AG10803 (cell line): ENCODE results near the gene ZNF148.

ENCODE experiments used
- DNase-seq: peaks from one replicate; pipeline ENCODE4 v3.0.0; 2010; ENCODE audit warnings: low read depth
- H3K4me3 ChIP-seq: 2 replicates; pipeline ENCODE4 v1.5.1; 2011; ENCODE audit warnings: mild to moderate bottlenecking, low read length, control low read depth
- TF ChIP-seq, protein P1 (sequence below): conservative IDR thresholded peaks from 2 replicates; pipeline ENCODE4 v1.5.1; 2011; ENCODE audit warnings: mild to moderate bottlenecking, low read length, control low read depth, inconsistent platforms

ZNF148 gene

DNA sequence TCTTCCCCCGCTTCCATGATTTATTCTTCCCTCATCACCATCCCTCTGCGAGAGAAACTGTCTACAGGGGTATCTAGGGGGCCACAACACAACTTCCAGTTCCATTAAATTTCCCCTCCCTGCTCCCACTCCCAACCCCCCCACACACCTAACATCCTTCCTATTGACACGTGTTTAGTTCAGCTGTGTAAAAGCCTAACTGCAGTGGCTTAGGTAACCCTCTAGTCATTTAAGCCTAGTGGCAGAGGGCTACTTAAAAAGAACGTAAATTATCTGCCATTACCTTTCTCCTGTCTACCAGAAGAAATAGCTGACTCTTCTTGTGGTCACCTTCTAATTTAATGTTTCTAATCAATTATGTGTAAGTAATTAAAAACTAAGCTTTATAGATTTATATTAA is 56.3 kb downstream of the ZNF148 start:
- DNase-seq: no peak
- no peak overlapping the region for H3K4me3 ChIP-seq
- TF ChIP-seq, protein P1, sequence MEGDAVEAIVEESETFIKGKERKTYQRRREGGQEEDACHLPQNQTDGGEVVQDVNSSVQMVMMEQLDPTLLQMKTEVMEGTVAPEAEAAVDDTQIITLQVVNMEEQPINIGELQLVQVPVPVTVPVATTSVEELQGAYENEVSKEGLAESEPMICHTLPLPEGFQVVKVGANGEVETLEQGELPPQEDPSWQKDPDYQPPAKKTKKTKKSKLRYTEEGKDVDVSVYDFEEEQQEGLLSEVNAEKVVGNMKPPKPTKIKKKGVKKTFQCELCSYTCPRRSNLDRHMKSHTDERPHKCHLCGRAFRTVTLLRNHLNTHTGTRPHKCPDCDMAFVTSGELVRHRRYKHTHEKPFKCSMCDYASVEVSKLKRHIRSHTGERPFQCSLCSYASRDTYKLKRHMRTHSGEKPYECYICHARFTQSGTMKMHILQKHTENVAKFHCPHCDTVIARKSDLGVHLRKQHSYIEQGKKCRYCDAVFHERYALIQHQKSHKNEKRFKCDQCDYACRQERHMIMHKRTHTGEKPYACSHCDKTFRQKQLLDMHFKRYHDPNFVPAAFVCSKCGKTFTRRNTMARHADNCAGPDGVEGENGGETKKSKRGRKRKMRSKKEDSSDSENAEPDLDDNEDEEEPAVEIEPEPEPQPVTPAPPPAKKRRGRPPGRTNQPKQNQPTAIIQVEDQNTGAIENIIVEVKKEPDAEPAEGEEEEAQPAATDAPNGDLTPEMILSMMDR: no peak

DNA sequence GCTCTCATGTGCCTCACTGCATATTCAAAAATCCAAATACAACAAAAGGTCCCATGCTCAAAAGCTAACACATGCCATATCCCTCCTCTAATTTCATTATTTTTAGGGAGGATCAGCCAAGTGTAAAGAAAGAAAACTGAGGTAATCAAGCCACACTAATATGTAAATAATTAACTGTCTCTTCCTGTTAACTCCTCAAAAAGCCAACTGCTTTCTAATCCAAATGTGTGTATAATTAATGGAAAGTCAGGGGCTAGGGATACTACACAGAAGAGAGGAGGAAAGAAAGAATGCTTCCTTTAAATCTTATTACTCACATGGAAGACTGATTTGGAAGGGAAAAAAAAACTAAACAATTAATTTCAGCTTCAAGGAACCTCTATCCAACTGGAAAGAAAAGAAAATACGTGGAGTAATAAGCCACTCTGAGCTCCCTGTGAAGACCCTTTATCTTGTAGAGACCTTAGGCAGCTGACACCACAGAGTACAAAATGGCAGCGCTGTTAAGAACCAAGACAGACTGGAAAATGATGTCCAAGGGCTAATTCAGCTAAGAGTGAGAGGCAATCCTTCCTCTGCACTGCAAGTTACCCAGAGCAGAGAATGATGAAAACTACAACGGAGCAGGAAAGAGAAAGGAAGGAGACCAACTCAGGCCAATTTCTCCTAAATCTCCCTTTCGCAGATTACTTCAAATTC is 56.8 kb downstream of the ZNF148 start:
- no peak overlapping the region for H3K4me3 ChIP-seq
- DNase-seq: no peak
- TF ChIP-seq, protein P1: no peak

DNA sequence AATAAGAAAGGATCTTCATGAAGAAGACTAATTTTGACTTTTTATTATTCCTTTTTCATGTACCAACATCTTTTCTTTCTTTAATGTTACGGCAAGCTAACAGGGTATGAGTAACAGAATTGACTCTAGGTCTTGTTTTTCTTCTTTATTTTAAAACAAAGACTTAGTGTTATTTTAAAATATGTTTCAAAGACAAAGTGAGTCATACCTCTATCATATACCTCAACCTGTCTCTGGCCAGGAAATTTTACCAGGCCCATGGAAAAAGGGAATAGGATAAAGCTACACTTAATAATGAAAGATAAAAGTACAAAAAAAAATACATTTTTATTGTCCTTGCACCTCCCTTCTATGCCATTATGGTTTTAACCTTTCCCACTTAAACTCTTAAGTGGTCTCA is 57.4 kb downstream of the ZNF148 start:
- TF ChIP-seq, protein P1: no peak
- H3K4me3 ChIP-seq: no peak overlapping the region
- no peak for DNase-seq

DNA sequence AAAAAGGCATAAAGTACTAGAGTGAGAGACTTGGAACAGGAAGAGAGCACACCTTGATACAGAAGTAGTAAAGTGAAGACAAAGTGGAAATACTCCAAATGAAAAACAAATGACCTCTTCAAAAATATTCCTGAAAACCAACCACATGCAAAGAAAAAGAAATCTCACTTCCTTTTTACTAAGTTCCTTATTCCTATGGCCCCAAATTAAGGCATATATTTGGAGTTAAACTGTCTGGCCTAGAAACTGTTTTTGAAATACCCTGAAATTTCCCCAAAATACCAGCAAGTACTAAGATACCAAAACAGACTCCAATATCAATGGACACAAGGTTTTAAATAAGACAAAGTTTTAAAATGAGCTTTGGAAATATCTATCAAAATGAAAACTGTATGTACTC is 58.2 kb downstream of the ZNF148 start:
- H3K4me3 ChIP-seq: no peak overlapping the region

DNA sequence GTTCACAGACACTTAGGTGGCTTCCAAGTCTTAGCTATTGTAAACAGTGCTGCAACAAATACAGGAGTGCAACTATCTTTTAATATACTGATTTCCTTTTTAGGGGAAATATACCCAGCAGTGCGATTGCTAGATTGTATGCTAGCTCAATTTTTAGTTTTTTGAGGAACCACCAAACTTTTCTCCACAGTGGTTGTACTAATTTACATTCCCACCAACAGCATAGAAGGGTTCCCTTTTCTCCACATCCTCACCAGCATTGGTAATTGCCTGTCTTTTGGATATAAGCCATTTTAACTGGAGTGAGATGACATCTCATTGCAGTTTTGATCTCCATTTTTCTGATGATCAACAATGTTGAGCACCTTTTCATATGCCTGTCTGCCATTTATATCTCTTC is 58.9 kb downstream of the ZNF148 start:
- TF ChIP-seq, protein P1: no peak
- DNase-seq: no peak
- no peak overlapping the region for H3K4me3 ChIP-seq

More for the DNA sequence above, 58.2 kb downstream of the ZNF148 start:
- DNase-seq: no peak
- TF ChIP-seq, protein P1: no peak

DNA sequence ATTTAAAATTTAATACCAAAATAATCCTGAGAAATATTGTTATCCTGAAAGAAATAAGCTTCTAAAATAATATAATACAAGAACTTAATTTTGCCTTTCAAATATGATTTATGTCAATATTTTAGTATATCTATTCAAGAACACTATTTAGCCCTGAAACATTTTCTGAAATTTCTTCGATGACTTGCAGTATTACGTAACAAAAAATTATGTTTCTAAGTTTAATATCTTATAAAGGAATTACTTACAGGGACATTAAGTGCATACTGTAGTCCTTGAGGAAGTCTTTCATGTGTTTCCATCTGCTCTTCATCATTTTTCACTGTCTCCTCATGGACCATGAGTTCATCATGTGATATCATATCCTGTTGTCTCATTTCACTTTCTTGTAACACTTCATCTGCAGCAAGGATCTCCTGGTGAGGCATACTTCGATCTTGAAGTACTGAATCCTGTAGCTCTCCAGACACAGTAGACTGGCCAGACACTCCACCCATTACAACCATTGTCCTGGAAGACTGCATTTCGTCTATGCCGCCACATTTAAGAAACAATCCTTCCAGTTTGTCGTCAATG is 62.0 kb downstream of the ZNF148 start:
- TF ChIP-seq, protein P1: no peak
- H3K4me3 ChIP-seq: no peak overlapping the region
- DNase-seq: peak; percentile 50

DNA sequence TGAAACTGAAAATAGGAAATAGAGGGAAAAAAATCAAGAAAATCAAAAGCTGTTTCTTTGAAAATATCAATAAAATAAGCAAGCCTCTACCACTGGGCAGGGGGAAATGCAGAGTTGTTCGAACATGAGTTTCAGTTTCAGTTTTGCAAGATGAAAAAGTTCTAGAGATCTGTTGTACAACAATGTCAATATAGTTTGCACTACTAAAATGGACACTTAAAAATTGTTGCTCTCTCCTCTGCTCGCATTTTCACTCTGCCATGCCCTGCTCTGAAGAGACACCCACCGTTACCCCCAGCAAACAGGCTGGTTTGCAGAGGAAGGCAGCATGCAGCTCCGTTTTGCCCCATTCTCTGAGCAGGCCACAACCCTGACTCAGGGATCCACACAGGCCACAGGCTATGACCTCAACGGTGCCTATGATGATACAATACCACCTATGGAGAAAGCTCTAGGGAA is 64.5 kb downstream of the ZNF148 start:
- no peak for DNase-seq
- TF ChIP-seq, protein P1: no peak
- no peak overlapping the region for H3K4me3 ChIP-seq
